Stimulated activated CD4-positive, alpha-beta T cell treated with anti-CD3 and anti-CD28 coated beads, Interleukin-1b, Interleukin-23, amount 100 ng/mL, for 1 hour (primary cell): Measurements from ENCODE around the gene CFAP74.

Source experiments
- DNase-seq, 2 donors: peaks; one replicate each; pipeline ENCODE4 v3.0.0-alpha.2; 2020; ENCODE audit warnings: low read depth in 2 of 2

The CFAP74 gene

DNA sequence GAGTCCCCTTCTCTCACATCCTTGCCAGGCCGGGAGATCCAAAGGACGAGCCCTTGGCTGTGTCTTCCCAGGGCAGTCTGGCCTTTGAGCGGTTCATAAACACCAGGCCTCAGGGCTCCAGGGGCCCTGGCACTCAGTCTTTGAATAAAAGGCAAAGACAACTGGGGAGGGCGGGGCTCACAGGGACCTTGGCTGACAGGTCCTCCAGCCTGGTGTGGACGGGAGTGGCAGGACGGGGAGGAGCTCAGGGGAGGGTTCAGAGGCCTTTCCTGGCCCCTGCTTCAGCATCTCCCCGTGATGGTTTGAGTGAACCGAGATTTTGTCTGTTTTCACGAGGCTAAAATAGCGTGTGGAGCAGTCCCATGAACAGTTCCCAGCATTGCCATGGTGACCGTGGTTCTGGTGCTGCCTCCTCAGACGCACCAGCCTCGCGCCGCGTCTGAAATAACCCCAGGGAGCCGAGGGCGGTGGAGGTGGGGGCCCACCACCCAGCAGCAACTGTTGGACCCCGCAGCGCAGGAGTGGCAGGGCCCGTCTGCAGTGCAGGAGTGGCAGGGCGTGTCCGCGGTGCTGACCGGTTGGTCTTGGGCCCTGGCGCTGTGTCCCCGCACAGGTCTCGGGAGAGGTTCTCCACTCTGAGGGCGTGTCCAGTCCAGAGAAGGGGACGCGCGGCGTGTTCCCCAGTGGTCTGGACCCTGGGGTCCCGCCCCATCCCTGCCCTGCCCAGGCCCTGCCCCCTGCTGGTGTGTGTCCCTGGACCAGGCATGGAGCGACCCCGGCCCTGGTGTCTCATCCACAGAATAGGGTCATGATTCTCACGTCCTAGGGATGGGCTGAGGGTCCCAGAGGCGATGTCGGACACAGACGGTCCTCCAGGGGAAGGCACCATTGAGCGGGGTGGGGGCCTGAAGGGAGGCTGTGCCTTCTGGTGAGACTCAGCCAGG is 39.5 kb upstream of the CFAP74 start:
- DNase-seq: no peak

- DNase-seq: no peak
These were observed 38.3 kb upstream of the CFAP74 start for GRCh38 chr1:2041887-2042286.

DNA sequence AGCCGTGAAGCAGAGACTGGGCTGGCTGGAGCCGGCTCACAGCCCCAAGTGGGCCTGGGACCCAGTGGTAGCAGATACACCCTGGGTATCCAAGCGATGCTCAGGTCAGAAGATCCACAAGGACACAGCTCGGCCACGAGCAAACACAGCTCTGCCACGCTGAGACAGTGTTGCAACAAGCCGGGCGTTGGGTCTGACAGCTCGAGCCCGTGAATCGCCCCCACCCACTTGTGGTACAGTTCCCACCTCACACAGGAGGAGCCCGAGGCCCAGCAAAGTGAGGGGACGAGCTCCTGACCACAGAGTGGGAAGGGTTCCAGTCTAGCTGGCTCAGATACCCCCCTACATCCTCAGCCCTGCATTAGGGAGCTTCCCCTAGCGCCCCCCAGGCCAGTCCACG is 37.7 kb upstream of the CFAP74 start:
- DNase-seq: no peak

DNA sequence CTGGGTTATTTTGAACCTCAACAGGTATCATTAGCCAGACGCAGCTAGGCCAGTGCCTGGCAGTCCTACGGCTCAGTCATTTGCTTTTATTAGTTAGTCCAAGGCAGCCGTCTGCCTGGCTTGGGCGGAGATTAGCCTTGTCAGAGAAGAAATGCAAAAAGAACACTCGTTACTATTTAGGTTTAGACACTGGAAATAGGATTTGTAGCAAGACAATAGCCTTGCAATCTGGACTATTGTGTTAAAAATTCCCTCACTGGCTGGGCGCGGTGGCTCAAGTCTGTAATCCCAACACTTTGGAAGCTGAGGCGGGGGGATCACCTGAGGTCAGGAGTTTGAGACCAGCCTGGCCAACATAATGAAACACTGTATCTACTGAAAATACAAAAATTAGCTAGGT is 35.7 kb upstream of the CFAP74 start:
- no peak for DNase-seq

GRCh38 chr1:2038229-2038628 is 34.6 kb upstream of the CFAP74 start:
- no peak for DNase-seq

GRCh38 chr1:2037314-2037979 is 33.9 kb upstream of the CFAP74 start:
- no peak for DNase-seq

DNA sequence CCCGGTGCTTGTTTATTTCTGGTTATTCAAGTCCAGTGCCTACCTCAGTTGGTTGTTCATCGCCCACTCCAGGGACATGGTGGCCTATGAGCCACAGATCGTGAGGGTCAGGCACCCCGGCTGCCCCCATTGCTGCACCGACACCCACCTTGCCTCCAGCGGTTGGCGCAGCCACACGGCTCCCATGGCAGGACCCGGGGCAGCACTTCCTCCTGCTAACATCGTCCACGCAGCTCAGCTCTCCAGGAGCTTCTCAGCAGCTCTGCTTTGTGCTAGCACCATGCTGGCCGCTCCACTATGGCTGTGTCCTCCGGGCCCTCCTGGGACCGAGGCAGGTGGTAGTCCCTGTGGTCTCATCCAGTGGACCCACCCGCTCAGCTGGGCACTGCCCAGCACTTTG is 32.7 kb upstream of the CFAP74 start:
- DNase-seq: no peak

DNA sequence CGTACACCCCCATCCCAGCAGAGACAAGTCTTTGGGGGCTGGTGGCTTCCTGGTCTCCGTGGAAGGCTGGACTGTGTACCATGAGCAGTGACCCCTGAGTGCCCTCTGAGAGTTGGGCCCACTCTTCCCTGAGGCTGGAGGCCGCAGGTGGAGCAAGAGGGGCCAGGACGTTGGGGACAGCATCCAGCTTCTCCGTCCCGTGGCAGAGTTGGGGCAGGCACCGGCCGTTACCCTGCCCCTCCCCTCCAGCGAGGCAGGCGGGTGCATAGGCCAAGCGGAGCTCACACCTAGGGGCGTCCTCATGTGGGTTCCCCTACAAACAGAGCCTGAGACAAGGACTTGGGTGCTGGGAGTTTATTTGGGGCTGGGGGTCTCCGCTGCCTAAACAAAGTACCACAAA is 29.6 kb upstream of the CFAP74 start:
- no peak for DNase-seq

DNA sequence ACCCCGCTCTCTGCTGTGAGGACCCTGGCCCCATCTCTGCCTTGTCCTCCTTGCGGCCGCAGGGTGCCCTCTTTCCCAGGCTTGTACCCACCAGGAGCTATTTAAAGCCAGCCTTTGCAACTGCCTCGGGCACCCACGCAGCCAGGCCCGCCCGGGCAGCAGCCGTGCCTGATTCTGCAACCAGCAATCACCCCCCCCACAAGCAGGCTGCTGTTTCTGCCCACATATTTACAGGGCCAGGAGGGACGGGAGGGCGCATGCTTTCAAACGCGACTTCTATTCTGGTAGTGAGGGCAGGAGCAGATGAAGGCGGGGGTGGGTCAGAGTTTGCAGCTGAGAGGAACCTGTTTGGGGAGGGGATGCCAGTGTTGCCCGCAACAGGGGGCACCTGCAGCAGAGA is 29.2 kb upstream of the CFAP74 start:
- DNase-seq: no peak

- no peak for DNase-seq
These were observed 28.3 kb upstream of the CFAP74 start for GRCh38 chr1:2031546-2032540.

- no peak for DNase-seq
These were observed 26.7 kb upstream of the CFAP74 start for GRCh38 chr1:2030076-2030871.

- DNase-seq: no peak
These were observed 26.0 kb upstream of the CFAP74 start for GRCh38 chr1:2029561-2029960.

- no peak for DNase-seq
These were observed 25.4 kb upstream of the CFAP74 start for GRCh38 chr1:2028870-2029560.

GRCh38 chr1:2027961-2028583 is 24.5 kb upstream of the CFAP74 start:
- no peak for DNase-seq

- no peak for DNase-seq
These were observed 21.9 kb upstream of the CFAP74 start for GRCh38 chr1:2025491-2025981.

DNA sequence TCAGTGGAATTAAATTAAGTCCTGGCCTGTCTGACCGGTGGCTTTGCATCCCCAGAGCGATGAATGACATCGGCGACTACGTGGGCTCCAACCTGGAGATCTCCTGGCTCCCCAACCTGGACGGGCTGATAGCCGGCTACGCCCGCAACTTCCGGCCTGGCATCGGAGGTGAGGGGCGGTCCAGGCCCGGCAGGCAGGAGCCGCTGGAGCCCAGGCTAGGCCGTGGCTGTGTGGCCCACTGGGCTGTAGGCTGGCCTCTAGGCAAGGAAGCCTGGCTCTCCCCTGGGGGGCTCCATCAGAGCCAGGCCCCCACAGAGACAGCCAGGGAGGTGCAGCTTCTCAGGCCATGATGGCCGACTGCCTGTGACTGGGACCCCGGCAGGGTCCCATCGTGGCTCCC is 21.3 kb upstream of the CFAP74 start:
- no peak for DNase-seq

DNA sequence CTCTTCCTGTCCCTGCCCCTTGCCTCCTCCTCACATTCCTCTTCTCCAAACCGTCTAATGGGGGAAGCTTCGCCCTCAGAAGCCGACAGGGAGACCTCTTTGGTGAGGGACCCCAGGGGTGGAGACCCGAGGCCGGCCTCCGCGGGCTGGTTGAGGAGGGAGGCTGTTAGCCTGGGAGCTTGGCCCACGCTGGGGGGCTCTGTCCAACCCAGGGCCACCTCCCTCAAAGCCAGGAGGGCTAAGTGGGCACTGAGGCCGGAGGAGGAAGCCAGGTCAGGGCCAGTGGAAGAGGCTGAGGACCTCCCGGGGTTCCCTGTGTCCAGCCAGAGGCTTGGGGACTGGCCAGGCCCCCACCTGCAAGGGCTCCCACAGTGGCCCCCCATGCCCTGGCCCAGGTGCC is 20.9 kb upstream of the CFAP74 start:
- no peak for DNase-seq

GRCh38 chr1:2023187-2023586 is 19.6 kb upstream of the CFAP74 start:
- DNase-seq: no peak

- no peak for DNase-seq
These were observed 18.6 kb upstream of the CFAP74 start for GRCh38 chr1:2022063-2022770.
